Activated naive CD4-positive, alpha-beta T cell treated with anti-CD3 and anti-CD28 coated beads, Interleukin-2, amount 50 U/mL, for 16 hours (primary cell): ENCODE measurements around the gene MMP14.
"Not testable (repeated sequence)": the region's sequence is repeated elsewhere in the genome, so short reads cannot be mapped to it uniquely, and the experiment has no call there.

Experiments
- DNase-seq: peaks from one replicate; pipeline ENCODE4 v3.0.0-alpha.2; 2020

MMP14 gene

GRCh38 chr14:22842211-22843122, 6.1 kb downstream of the MMP14 start:
- no peak for DNase-seq

GRCh38 chr14:22843123-22843925, 6.9 kb downstream of the MMP14 start:
- DNase-seq: no peak

- DNase-seq: no peak
Measured at GRCh38 chr14:22844221-22845102, 8.1 kb downstream of the MMP14 start.

- DNase-seq: no peak
Measured at GRCh38 chr14:22845103-22845394, 8.7 kb downstream of the MMP14 start.

GRCh38 chr14:22845821-22846625, 9.6 kb downstream of the MMP14 start:
- no peak for DNase-seq

- DNase-seq: no peak
Measured at GRCh38 chr14:22846811-22847307, 10.5 kb downstream of the MMP14 start.

- DNase-seq: no peak
Measured at GRCh38 chr14:22847661-22848341, 11.4 kb downstream of the MMP14 start.

- no peak for DNase-seq
Measured at GRCh38 chr14:22848351-22849164, 12.2 kb downstream of the MMP14 start.

GRCh38 chr14:22849212-22849819, 12.9 kb downstream of the MMP14 start:
- DNase-seq: no peak

GRCh38 chr14:22850944-22851764, 14.8 kb downstream of the MMP14 start:
- no peak for DNase-seq

- DNase-seq: not testable (repeated sequence)
Measured at GRCh38 chr14:22852178-22852577, 15.8 kb downstream of the MMP14 start.

- no peak for DNase-seq
Measured at GRCh38 chr14:22852599-22852939, 16.2 kb downstream of the MMP14 start.

- DNase-seq: peak; percentile 90
Measured at GRCh38 chr14:22852940-22853767, 16.8 kb downstream of the MMP14 start.

- DNase-seq: not testable (repeated sequence)
Measured at GRCh38 chr14:22854296-22854695, 17.9 kb downstream of the MMP14 start.

- no peak for DNase-seq
Measured at GRCh38 chr14:22854963-22855724, 18.8 kb downstream of the MMP14 start.

GRCh38 chr14:22856428-22856827, 20.0 kb downstream of the MMP14 start:
- DNase-seq: no peak

GRCh38 chr14:22860377-22860776, 24.0 kb downstream of the MMP14 start:
- DNase-seq: not testable (repeated sequence)
